Bronchial epithelial cell (primary cell): ENCODE results near the gene FAM168A. TPM values are rescaled to one million over a fixed set of nuclear protein-coding genes. Genes with fewer than 3 reads are reported as not detected.

Source experiments
- DNase-seq: peaks from one replicate; pipeline ENCODE4 v3.0.0-alpha.2; 2010; ENCODE audit warnings: low read depth
- FAIRE-seq: peaks from 2 replicates; lab custom pipeline; 2011; peaks lifted over from hg19 to GRCh38; lab: Jason Lieb, UNC
- H3K27me3 ChIP-seq: 2 replicates; pipeline ENCODE4 v1.5.1; 2011; ENCODE audit warnings: low read length; ENCODE audit not compliant: control insufficient read depth, insufficient read depth
- H3K36me3 ChIP-seq: 2 replicates; pipeline ENCODE4 v1.5.1; 2011; ENCODE audit warnings: low read length; ENCODE audit not compliant: control insufficient read depth, insufficient read depth
- H3K4me3 ChIP-seq: 2 replicates; pipeline ENCODE4 v1.5.1; 2011; ENCODE audit warnings: mild to moderate bottlenecking, low read depth, low read length, control low read depth
- total RNA-seq: library from RNA; depleted of rRNA; stranded (reverse); fragments of >200 nt; gene quantifications from 2 replicates; pipeline ENCODE4 v1.2.1, GENCODE V29; 2014
- TF ChIP-seq, protein P1 (sequence below): IDR thresholded peaks from 2 replicates; pipeline ENCODE4 v1.5.1; 2011; ENCODE audit warnings: mild to moderate bottlenecking, moderate library complexity, low read length, control low read depth, inconsistent platforms; ENCODE audit not compliant: insufficient read depth, severe bottlenecking

FAM168A gene
- total RNA-seq, 1 donor from 2014 or later: 4.7 TPM

DNA sequence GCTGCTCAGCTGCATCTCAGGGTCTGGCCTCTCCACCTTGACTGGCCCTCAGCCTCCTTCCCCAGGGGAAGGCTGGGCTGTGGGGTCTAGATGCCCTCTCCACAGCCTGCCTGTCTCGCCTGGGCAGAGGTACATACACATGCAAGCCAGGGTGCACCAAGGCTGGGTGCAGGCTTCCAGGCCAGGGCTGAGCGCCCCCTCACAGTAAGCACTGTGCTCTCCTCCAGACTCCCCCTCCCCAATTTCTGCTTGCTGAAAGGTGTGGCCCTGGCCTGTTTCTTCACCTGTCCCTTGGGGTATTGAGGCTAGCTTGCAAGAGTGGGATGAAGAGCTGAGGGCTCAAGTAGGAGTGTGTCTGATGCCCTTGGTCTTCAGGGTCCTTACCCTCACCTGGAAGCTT is 199.2 kb downstream of the FAM168A start:
- Histone ChIP-seq H3K36me3 (peaks cover 15% of the 10 kb centered on the region), H3K4me3 (no peak overlapping the region), H3K27me3 (no peaks in the 10 kb centered on the region)
- DNase-seq (no peak), FAIRE-seq (no peak)
- TF ChIP-seq, protein P1, sequence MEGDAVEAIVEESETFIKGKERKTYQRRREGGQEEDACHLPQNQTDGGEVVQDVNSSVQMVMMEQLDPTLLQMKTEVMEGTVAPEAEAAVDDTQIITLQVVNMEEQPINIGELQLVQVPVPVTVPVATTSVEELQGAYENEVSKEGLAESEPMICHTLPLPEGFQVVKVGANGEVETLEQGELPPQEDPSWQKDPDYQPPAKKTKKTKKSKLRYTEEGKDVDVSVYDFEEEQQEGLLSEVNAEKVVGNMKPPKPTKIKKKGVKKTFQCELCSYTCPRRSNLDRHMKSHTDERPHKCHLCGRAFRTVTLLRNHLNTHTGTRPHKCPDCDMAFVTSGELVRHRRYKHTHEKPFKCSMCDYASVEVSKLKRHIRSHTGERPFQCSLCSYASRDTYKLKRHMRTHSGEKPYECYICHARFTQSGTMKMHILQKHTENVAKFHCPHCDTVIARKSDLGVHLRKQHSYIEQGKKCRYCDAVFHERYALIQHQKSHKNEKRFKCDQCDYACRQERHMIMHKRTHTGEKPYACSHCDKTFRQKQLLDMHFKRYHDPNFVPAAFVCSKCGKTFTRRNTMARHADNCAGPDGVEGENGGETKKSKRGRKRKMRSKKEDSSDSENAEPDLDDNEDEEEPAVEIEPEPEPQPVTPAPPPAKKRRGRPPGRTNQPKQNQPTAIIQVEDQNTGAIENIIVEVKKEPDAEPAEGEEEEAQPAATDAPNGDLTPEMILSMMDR: no peak

DNA sequence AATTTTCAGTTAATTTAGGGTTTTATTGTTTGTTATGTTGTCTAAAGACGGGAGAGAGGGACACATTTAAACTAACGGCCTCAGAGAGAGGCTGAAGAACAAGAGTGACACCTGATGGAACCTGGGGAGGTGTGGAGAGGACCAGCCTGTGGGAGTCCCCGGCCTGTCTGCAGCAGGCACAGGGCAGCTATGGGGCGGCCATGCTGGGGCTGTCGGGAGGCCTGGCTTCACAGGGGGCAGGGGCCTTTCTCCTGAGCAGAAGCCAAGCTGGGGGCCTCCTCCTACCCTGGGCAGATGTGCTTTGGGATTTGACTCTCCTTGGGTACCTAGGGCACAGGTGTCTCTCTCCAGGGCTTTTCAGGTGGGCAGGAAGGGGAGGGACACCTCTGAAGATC is 199.8 kb downstream of the FAM168A start:
- DNase-seq (no peak), FAIRE-seq (no peak)
- Histone ChIP-seq H3K27me3 (no peaks in the 10 kb centered on the region), H3K4me3 (no peak overlapping the region), H3K36me3 (peaks cover 14% of the 10 kb centered on the region)
- TF ChIP-seq, protein P1: no peak

DNA sequence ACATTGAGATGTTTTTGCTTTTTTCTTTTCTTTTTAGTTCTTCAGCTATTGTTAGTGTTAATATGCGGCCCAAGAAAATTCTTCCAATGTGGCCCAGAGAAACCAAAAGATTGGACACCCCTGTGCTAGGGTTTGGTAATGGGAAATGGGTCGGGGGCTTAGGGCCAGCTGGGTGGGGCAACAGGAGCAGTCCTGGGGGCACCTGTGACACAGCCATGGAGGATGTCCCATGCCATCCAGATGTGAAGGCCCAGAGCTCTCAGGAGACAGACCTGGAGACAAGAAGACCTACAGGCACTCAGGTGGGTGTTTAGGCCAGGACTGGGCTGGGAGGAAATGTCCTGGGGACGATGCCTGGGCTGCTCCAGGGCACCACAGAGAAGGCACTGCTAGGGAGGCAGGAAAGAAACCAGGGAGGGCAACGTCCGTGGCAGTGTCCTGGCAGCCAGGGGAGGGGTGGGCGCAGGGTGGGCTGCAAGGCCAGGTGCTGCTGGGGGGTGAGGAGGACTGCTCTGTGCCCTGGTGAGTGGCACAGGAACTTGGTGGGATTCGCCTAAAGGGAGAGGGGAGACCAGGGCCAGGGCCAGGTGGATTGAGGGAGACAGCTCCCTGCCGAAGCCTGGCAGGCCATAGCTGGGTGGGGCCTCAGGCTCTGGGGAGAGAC is 200.3 kb downstream of the FAM168A start:
- TF ChIP-seq, protein P1: no peak
- Histone ChIP-seq H3K36me3 (peaks cover 16% of the 10 kb centered on the region), H3K27me3 (no peaks in the 10 kb centered on the region), H3K4me3 (no peak overlapping the region)
- DNase-seq: no peak
- FAIRE-seq: no peak

DNA sequence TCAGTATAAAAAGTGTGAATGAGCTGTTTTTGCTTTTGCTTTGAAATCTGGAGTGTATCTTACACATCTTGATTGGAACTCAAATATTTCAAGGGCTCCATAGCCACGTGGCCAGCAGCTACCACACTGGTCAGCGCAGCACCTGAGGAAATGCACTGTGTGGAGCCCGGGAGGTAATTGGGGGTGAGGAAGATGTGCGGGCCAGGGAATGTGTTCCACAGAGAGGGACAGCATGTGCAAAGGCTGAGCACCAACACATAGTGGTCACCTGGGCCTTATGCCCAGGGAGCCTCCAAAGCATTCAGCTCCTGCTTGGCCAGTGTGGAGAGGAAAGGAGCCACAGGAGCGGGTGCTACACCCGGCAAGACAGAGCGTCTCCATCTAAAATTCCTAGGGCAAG is 200.9 kb downstream of the FAM168A start:
- no peak overlapping the region for H3K4me3 ChIP-seq
- FAIRE-seq (no peak), DNase-seq (no peak)
- H3K27me3 ChIP-seq: no peaks in the 10 kb centered on the region
- peaks cover 20% of the 10 kb centered on the region for H3K36me3 ChIP-seq
- TF ChIP-seq, protein P1: no peak

DNA sequence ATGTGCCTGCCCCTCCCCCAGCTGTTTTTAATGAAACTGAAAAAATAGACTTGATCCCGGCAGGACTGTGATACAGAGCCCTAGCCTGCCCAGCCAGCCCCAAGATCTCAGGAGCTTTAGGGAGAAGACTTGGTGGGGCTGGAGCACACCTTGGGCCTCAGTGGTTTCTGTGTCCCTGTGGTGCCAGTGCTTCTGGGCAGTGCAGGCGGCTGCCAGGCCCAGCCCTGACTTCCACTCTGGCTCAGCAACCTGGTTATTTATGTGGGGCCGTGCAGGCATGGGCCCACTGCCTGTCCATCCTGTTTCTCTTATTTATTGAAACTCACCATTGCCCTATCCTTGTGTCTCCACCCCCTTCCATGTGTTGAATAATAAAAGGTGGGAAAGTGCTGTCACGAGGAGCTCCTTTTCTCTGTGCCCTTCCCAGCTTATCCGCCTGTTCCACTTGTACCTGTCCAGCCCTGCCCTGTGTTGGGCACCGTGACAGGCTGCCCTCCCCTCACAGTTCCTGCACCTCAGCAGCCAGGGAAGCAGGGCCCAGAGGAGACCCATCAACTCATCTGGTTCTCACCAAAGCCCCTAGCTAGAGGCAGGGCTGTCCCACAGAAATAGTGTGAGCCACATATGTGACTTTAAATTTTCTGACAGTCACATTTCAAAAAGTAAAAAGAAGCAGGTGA is 201.5 kb downstream of the FAM168A start:
- TF ChIP-seq, protein P1: no peak
- Histone ChIP-seq H3K4me3 (no peak overlapping the region), H3K36me3 (peaks cover 20% of the 10 kb centered on the region), H3K27me3 (no peaks in the 10 kb centered on the region)
- no peak for DNase-seq
- FAIRE-seq: no peak
